OCI-LY1 (cell line): ENCODE results near the gene TMEM100.

Source experiments
- CTCF ChIP-seq: fragments of 200-600 bp; sonication (generic), shearing (Covaris generic); IDR thresholded peaks from 2 replicates; pipeline ENCODE4 v1.5.1; 2017; ENCODE audit warnings: mild to moderate bottlenecking, antibody characterized with exemption, low read length, moderate library complexity, mixed read lengths
- EZH2 ChIP-seq: fragments of 200-600 bp; sonication (generic), shearing (Covaris generic); IDR thresholded peaks from 2 replicates; pipeline ENCODE4 v1.8.0; 2017; ENCODE audit warnings: borderline replicate concordance, mixed run types, mild to moderate bottlenecking, antibody characterized with exemption, low read length, moderate library complexity, mixed read lengths

GRCh38 chr17:55743103-55743679 is 20.5 kb upstream of the TMEM100 start:
- TF ChIP-seq CTCF (no peak), EZH2 (no peak)
